HK-2 (cell line): Measurements from ENCODE around the gene TMEM131.
"Not testable (repeated sequence)": the region's sequence is repeated elsewhere in the genome, so short reads cannot be mapped to it uniquely, and the experiment has no call there.

Experiments used
- DNase-seq: peaks from one replicate; pipeline ENCODE4 v3.0.0-alpha.2; 2018; ENCODE audit not compliant: unreplicated experiment

TMEM131 gene

GRCh38 chr2:97995734-97996624 lies at the start of gene TMEM131:
TSS of gene TMEM131 (minus strand) at chr2:97995948. CDS start at chr2:97995662, 286 bp downstream.
- peak; percentile 97 for DNase-seq

GRCh38 chr2:98044730-98045129 lies 49.0 kb upstream of the TMEM131 start:
- not testable (repeated sequence) for DNase-seq

GRCh38 chr2:98043101-98043500 lies 47.4 kb upstream of the TMEM131 start:
- DNase-seq = no peak

GRCh38 chr2:98040331-98040939 lies 44.7 kb upstream of the TMEM131 start:
- DNase-seq = no peak

- no peak for DNase-seq
These were observed 43.5 kb upstream of the TMEM131 start for GRCh38 chr2:98039085-98039756.

GRCh38 chr2:98037666-98038336 lies 42.1 kb upstream of the TMEM131 start:
- no peak for DNase-seq

GRCh38 chr2:98037206-98037605 lies 41.5 kb upstream of the TMEM131 start:
- DNase-seq = no peak

GRCh38 chr2:98036349-98037000 lies 40.7 kb upstream of the TMEM131 start:
- DNase-seq = no peak

- DNase-seq = no peak
These were observed 39.0 kb upstream of the TMEM131 start for GRCh38 chr2:98034745-98035144.

GRCh38 chr2:98032086-98032485 lies 36.3 kb upstream of the TMEM131 start:
- DNase-seq = no peak

GRCh38 chr2:98029718-98030222 lies 34.0 kb upstream of the TMEM131 start:
- no peak for DNase-seq

- no peak for DNase-seq
These were observed 33.4 kb upstream of the TMEM131 start for GRCh38 chr2:98028931-98029717.

- DNase-seq = no peak
These were observed 32.4 kb upstream of the TMEM131 start for GRCh38 chr2:98028101-98028561.

GRCh38 chr2:98027538-98027937 lies 31.8 kb upstream of the TMEM131 start:
- no peak for DNase-seq

- DNase-seq = no peak
These were observed 31.3 kb upstream of the TMEM131 start for GRCh38 chr2:98026927-98027522.

- DNase-seq = no peak
These were observed 30.5 kb upstream of the TMEM131 start for GRCh38 chr2:98026292-98026691.

- no peak for DNase-seq
These were observed 29.8 kb upstream of the TMEM131 start for GRCh38 chr2:98025481-98026037.

- not testable (repeated sequence) for DNase-seq
These were observed 26.3 kb upstream of the TMEM131 start for GRCh38 chr2:98022067-98022466.

GRCh38 chr2:98020992-98021713 lies 25.4 kb upstream of the TMEM131 start:
- no peak for DNase-seq
